K562 (cell line): Measurements from ENCODE around the gene LDLRAD3. TPM values are rescaled to one million over a fixed set of nuclear protein-coding genes. Genes with fewer than 3 reads are reported as not detected.

Experiments used
- ASH1L ChIP-seq: fragments of 450-650 bp; IDR thresholded peaks from 2 replicates; pipeline ENCODE4 v1.6.1; 2018; ENCODE audit warnings: borderline replicate concordance, mild to moderate bottlenecking, low read depth; ENCODE audit not compliant: partially characterized antibody
- FOXJ3 ChIP-seq: sonication (generic); formaldehyde crosslinking; IDR thresholded peaks from 2 replicates; pipeline ENCODE4 v1.4.0; 2020; ENCODE audit warnings: mild to moderate bottlenecking, missing genetic modification reagents
- NFE2L1 ChIP-seq: fragments of 450-650 bp; IDR thresholded peaks from 2 replicates; pipeline ENCODE4 v1.6.1; 2016; ENCODE audit warnings: missing genetic modification characterization, low read depth, mild to moderate bottlenecking, missing compliant biosample characterization, moderate library complexity, borderline replicate concordance
- NR2C2 ChIP-seq, 2 experiments: fragments of 200-800 bp in 1 of 2; sonication (Bioruptor generic) in 1 of 2; sonication (generic) in 1 of 2; formaldehyde crosslinking in 1 of 2; IDR thresholded peaks; 2 replicates each; pipeline versions ENCODE4 v1.6.1 to v1.8.0; 2016 to 2022; ENCODE audit warnings: mild to moderate bottlenecking in 1 of 2, missing compliant biosample characterization in 1 of 2, missing genetic modification characterization in 1 of 2, missing genetic modification reagents in 1 of 2
- PHB ChIP-seq: fragments of 250-450 bp; sonication (Bioruptor Pico); IDR thresholded peaks from 2 replicates; pipeline ENCODE4 v1.5.0; 2021
- UBTF ChIP-seq, 2 experiments: IDR thresholded peaks; 2 replicates each; pipeline ENCODE4 v1.6.1; 2012; ENCODE audit warnings: improper control_type of control experiment in 2 of 2, low read depth in 2 of 2, low read length in 2 of 2, borderline replicate concordance in 1 of 2
- XRCC3 ChIP-seq: fragments of 450-650 bp; IDR thresholded peaks from 2 replicates; pipeline ENCODE4 v1.6.1; 2017; ENCODE audit warnings: mild to moderate bottlenecking, moderate library complexity
- ZEB2 ChIP-seq: fragments of 450-650 bp; IDR thresholded peaks from 2 replicates; pipeline ENCODE4 v1.6.1; 2016
- ZFX ChIP-seq: sonication (generic); formaldehyde crosslinking; IDR thresholded peaks from 2 replicates; pipeline ENCODE4 v1.8.0; 2022; ENCODE audit warnings: mild to moderate bottlenecking, missing genetic modification reagents, moderate library complexity
- ZNF740 ChIP-seq, 3 experiments: fragments of 200-800 bp in 1 of 3; sonication (Bioruptor generic) in 1 of 3; sonication (generic) in 1 of 3; formaldehyde crosslinking in 1 of 3; IDR thresholded peaks; 2 replicates each; pipeline versions ENCODE4 v1.6.1 to v1.8.0; 2016 to 2022; ENCODE audit warnings: mild to moderate bottlenecking in 2 of 3, missing compliant biosample characterization in 2 of 3, missing genetic modification characterization in 2 of 3, missing genetic modification reagents in 1 of 3
- polyA plus RNA-seq, 8 experiments: library from polyadenylated mRNA; depleted of rRNA in 4 of 8; stranded (reverse) in 5 of 8; unstranded in 3 of 8; fragments of >200 nt; fragmentation: Nextera tagmentation in 2 of 8; fragmentation: Illumina TruSeq in 1 of 8; extraction: Ambion mirVana in 2 of 8; extraction: Trizol in 1 of 8; gene quantifications; 2 replicates each; pipeline versions ENCODE4 v1.2.1 to v1.2.3, GENCODE V29; 2011 to 2014; ENCODE audit warnings: inconsistent platforms in 1 of 8, missing spikeins in 1 of 8
- total RNA-seq, 7 experiments: library from RNA; depleted of rRNA in 6 of 7; stranded (reverse); fragments of >200 nt in 6 of 7; fragmentation: Illumina TruSeq in 2 of 7; extraction: Trizol in 2 of 7; gene quantifications; 2 replicates each; pipeline versions ENCODE4 v1.2.1 to v1.2.3, GENCODE V29; 2011 to 2021; ENCODE audit warnings: low replicate concordance in 1 of 7
- TF ChIP-seq, protein P1 (sequence below): sonication (generic); formaldehyde crosslinking; IDR thresholded peaks from 2 replicates; pipeline ENCODE4 v1.8.0; 2022; ENCODE audit warnings: mild to moderate bottlenecking, missing genetic modification reagents
- TF ChIP-seq, protein P2 (sequence below), 3 experiments: IDR thresholded peaks in 2 of 3; conservative IDR thresholded peaks in 1 of 3; 2 replicates each; pipeline ENCODE4 v1.5.1; 2011 to 2012; ENCODE audit warnings: low read length in 3 of 3, mild to moderate bottlenecking in 3 of 3, control low read depth in 2 of 3, improper control_type of control experiment in 1 of 3, inconsistent platforms in 1 of 3, low read depth in 1 of 3, mixed read lengths in 1 of 3, moderate library complexity in 1 of 3; ENCODE audit not compliant: insufficient read depth in 2 of 3
- TF ChIP-seq, protein P3 (sequence below): sonication (generic); formaldehyde crosslinking; IDR thresholded peaks from 2 replicates; pipeline ENCODE4 v1.8.0; 2022; ENCODE audit warnings: missing genetic modification reagents, mild to moderate bottlenecking, moderate library complexity, borderline replicate concordance

Gene LDLRAD3
- total and polyA plus RNA-seq, 9 of the 15 experiments (the other 6 are each of a cell fraction or from before 2014, with no cell fraction given): 0.73 to 7.2 (median 3.5) TPM

DNA sequence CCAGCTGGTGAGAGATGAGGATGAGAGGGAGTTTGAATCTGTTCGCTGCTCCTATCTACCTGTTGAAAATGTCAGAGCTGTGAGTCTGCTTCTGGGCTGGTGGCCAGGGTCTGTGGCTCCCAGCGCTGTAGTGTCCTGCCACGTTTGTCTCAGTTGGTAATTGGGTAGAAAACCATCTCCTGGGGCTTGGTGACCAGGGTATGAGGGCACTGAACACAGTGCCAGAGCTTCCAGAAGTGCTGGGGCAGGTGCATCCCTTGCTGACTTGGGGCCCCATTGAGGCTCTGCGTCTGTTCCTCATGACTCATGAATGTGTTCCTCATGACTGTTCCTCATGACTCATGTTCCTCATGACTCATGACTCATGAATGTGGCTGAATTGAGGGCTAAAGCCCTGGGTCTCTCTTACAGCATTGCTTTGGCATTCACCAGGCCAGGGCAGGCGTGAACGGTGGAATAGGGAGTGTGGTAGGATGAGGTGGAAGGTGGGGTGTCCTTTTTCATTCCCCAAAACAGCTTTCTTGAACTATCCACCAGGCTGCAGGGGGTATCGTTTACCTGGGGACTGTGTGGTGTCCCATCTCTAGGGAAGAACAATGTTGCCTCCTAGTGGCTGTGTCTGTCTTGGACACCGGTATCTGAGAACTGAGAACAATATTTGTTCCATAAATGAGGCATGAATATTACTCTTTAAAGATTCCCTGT is 205.8 kb downstream of the LDLRAD3 start (continued):
- TF ChIP-seq, protein P1, sequence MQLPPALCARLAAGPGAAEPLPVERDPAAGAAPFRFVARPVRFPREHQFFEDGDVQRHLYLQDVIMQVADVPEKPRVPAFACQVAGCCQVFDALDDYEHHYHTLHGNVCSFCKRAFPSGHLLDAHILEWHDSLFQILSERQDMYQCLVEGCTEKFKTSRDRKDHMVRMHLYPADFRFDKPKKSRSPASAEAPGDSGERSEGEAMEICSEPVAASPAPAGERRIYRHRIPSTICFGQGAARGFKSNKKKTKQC: no peak; the same call in 1 of the 2 replicates
- no peak for TF ChIP-seq ZNF740 (CRISPR knock-in tag; IDR thresholded peaks at IDR 0.05)
- no peak for TF ChIP-seq ZNF740 (tag; IDR thresholded peaks at IDR 0.05)
- TF ChIP-seq, protein P2, sequence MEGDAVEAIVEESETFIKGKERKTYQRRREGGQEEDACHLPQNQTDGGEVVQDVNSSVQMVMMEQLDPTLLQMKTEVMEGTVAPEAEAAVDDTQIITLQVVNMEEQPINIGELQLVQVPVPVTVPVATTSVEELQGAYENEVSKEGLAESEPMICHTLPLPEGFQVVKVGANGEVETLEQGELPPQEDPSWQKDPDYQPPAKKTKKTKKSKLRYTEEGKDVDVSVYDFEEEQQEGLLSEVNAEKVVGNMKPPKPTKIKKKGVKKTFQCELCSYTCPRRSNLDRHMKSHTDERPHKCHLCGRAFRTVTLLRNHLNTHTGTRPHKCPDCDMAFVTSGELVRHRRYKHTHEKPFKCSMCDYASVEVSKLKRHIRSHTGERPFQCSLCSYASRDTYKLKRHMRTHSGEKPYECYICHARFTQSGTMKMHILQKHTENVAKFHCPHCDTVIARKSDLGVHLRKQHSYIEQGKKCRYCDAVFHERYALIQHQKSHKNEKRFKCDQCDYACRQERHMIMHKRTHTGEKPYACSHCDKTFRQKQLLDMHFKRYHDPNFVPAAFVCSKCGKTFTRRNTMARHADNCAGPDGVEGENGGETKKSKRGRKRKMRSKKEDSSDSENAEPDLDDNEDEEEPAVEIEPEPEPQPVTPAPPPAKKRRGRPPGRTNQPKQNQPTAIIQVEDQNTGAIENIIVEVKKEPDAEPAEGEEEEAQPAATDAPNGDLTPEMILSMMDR (IDR thresholded peaks at IDR 0.05 in 2 of 3, conservative IDR thresholded peaks at IDR 0.05 in 1 of 3; ENCODE audit: insufficient read depth in 2 of 3, low read depth in 1 of 3, low read length in 3 of 3): peak; percentile 75 to 92 (median 88)
- no peak for TF ChIP-seq XRCC3
- TF ChIP-seq, protein P3, sequence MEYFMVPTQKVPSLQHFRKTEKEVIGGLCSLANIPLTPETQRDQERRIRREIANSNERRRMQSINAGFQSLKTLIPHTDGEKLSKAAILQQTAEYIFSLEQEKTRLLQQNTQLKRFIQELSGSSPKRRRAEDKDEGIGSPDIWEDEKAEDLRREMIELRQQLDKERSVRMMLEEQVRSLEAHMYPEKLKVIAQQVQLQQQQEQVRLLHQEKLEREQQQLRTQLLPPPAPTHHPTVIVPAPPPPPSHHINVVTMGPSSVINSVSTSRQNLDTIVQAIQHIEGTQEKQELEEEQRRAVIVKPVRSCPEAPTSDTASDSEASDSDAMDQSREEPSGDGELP (CRISPR knock-in tag): peak; percentile 61; the same call in 1 of the 2 replicates
- no peak for TF ChIP-seq ZFX (CRISPR knock-in tag)
- peak; percentile 55; the same call in 1 of the 2 replicates for TF ChIP-seq NR2C2 (CRISPR knock-in tag; IDR thresholded peaks at IDR 0.05)
- peak; percentile 45 for TF ChIP-seq NR2C2 (tag; IDR thresholded peaks at IDR 0.05)
- no peak for TF ChIP-seq PHB (CRISPR knock-in tag)
- TF ChIP-seq FOXJ3: no peak
- peak; percentile 42 for TF ChIP-seq NFE2L1
- TF ChIP-seq ZEB2: peak; percentile 86
- no peak for TF ChIP-seq ASH1L
- TF ChIP-seq UBTF (IDR thresholded peaks at IDR 0.05; ENCODE audit: borderline replicate concordance in 1 of 2, low read depth in 2 of 2, low read length in 2 of 2): peak in 1 of 2 experiments; percentile 29; a peak in 1 of 4 replicates
